ENCODE data around the gene ACOXL.

- TF ChIP-seq EZH2 (IDR thresholded peaks at IDR 0.05; ENCODE audit: insufficient read depth, poor library complexity, severe bottlenecking) (no peak), EZH2phosphoT487 (IDR thresholded peaks at IDR 0.05; ENCODE audit: insufficient read depth, low read depth) (no peak)
Observed at GRCh38 chr2:110847651-110848050, 115.3 kb downstream of the ACOXL start.
